ENCODE results near the gene A1BG.

DNA sequence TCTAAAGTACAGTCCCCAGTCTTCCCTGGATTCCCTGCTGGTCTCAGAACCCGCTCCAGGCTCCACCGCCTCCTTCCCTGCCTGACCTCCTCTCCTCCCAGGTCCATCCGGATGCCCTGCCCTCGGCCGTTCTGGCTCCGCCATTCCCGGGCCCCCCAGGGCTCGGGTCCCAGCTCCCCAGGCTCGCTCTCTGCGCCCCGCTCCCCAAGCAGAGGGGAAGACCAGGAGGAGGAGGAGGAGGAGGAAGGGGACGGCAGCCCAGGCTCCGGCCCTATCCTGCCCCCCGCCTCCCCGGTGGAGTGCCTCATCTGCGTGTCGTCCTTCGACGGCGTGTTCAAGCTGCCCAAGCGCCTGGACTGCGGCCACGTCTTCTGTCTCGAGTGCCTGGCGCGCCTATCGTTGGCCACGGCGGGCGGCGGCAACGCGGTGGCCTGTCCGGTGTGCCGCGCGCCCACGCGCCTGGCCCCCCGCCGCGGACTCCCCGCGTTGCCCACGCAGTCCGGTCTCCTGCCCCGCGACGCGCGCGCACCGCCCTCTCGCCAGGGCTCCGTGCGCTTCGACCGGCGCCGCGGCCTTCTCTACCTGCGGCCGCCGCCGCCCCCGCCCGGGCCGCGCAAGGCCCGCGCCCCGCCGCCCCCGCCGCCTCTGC is 42.8 kb upstream of the A1BG start:
- TF ChIP-seq CTCF (IDR thresholded peaks at IDR 0.05) (no peak), TCF7L2 (IDR thresholded peaks at IDR 0.05; ENCODE audit: low read depth, low read length) (no peak), POLR2AphosphoS5 (IDR thresholded peaks at IDR 0.05; ENCODE audit: low read depth, low read length) (no peak)

Data from Panc1 (cell line).